Neuron (in vitro differentiated cells): ENCODE data around the gene IFT43.

Experiments used
- H2AFZ ChIP-seq: one replicate; pipeline ENCODE4 v1.6.1; 2013; ENCODE audit warnings: low read depth, mild to moderate bottlenecking, inconsistent platforms, low read length, moderate library complexity
- H3K27me3 ChIP-seq: one replicate; pipeline ENCODE4 v1.6.1; 2013; ENCODE audit warnings: low read length; ENCODE audit not compliant: insufficient read depth
- H3K36me3 ChIP-seq: one replicate; pipeline ENCODE4 v1.6.1; 2013; ENCODE audit warnings: low read length; ENCODE audit not compliant: insufficient read depth
- H3K4me1 ChIP-seq: one replicate; pipeline ENCODE4 v1.6.1; 2013; ENCODE audit warnings: low read length; ENCODE audit not compliant: insufficient read depth
- H3K4me3 ChIP-seq: 2 replicates; pipeline ENCODE4 v1.5.1; 2013; ENCODE audit warnings: mild to moderate bottlenecking, low read length, moderate library complexity
- H3K9me3 ChIP-seq: one replicate; pipeline ENCODE4 v1.6.1; 2013; ENCODE audit warnings: low read length

Gene IFT43

DNA sequence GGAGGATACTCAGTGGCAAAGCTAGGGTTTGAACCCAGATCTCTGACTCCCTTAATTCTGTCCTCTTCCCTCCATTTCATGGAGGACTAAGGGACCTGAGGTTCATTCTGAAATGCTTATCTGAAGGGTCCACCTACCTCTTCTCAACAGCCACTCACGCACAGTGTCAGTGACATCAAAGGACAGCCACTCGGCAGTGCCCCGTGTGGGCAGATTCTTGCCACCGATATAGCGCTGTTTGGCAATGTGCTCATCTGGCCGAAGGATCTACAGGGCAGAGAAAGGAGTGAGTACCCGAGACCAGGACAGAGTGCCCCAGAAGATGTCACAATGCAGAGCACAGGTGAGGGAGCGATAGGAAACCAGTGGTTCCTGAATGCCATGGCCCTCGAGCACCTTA lies 14.6 kb upstream of the IFT43 start:
- no peaks in the 10 kb centered on the region for H3K9me3 ChIP-seq
- no peaks in the 10 kb centered on the region for H3K27me3 ChIP-seq
- no peak overlapping the region for H3K4me3 ChIP-seq
- H3K36me3 ChIP-seq: no peaks in the 10 kb centered on the region
- peaks cover 5% of the 10 kb centered on the region for H3K4me1 ChIP-seq
- no peak overlapping the region for H2AFZ ChIP-seq

- peaks cover 5% of the 10 kb centered on the region for H3K4me1 ChIP-seq
- H3K4me3 ChIP-seq: no peak overlapping the region
- H3K27me3 ChIP-seq: no peaks in the 10 kb centered on the region
- no peaks in the 10 kb centered on the region for H3K9me3 ChIP-seq
- no peaks in the 10 kb centered on the region for H3K36me3 ChIP-seq
- H2AFZ ChIP-seq: no peak overlapping the region
Measured at GRCh38 chr14:75971509-75971908, 14.1 kb upstream of the IFT43 start.

GRCh38 chr14:75972801-75973421 lies 12.7 kb upstream of the IFT43 start:
- H3K4me1 ChIP-seq: peaks cover 5% of the 10 kb centered on the region
- H3K27me3 ChIP-seq: no peaks in the 10 kb centered on the region
- no peaks in the 10 kb centered on the region for H3K36me3 ChIP-seq
- H3K4me3 ChIP-seq: no peak overlapping the region
- H2AFZ ChIP-seq: no peak overlapping the region
- no peaks in the 10 kb centered on the region for H3K9me3 ChIP-seq

GRCh38 chr14:75976826-75977581 lies 8.6 kb upstream of the IFT43 start:
- Histone ChIP-seq H3K36me3 (no peaks in the 10 kb centered on the region), H2AFZ (no peak overlapping the region), H3K27me3 (no peaks in the 10 kb centered on the region), H3K9me3 (no peaks in the 10 kb centered on the region), H3K4me3 (no peak overlapping the region), H3K4me1 (peaks cover 17% of the 10 kb centered on the region)

DNA sequence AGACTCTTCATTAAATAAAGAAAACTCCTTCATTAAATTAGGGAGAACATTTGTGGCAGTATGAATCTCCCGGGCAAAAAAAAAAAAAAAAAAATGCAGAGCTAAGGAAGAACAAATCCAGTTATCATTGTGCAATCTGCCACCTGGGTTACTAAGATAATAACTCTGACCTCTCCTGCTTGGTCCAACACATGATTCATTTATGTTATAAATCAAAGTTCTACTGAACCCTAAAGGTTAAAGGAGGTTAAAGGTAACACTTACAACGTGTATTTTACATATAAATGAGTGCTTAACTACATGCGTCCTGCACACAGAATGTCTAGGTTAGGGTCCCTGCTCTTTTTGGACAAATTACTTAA lies 8.0 kb upstream of the IFT43 start:
- no peak overlapping the region for H2AFZ ChIP-seq
- no peak overlapping the region for H3K4me3 ChIP-seq
- no peaks in the 10 kb centered on the region for H3K27me3 ChIP-seq
- H3K36me3 ChIP-seq: no peaks in the 10 kb centered on the region
- H3K4me1 ChIP-seq: peaks cover 17% of the 10 kb centered on the region
- H3K9me3 ChIP-seq: no peaks in the 10 kb centered on the region

DNA sequence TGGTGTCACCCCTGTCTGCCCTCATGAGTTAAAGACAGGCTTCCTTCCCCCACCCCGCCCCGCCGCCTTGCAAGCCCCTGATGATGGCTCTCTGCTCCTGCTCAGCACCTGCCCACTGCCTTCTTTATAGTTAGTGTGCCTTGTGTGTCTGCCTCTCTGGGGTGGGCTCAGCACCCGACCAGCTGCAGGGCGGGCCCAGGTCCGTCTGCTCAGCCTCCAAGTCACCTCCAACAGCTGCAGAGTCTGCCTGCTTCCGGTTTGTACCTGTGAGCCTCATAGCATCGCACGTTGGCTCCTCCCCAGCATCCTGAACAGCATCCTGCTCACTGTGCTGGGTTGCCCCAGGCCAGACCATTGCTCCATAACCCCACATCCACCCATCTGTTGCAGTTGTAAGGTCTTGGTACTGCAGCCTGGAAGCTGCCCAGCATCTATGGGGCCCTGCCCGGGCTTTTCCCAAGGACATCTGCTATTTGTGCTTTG lies 7.3 kb upstream of the IFT43 start:
- no peaks in the 10 kb centered on the region for H3K9me3 ChIP-seq
- H3K36me3 ChIP-seq: no peaks in the 10 kb centered on the region
- H3K4me3 ChIP-seq: no peak overlapping the region
- H3K4me1 ChIP-seq: peaks cover 11% of the 10 kb centered on the region
- no peak overlapping the region for H2AFZ ChIP-seq
- peaks cover 2% of the 10 kb centered on the region for H3K27me3 ChIP-seq

- Histone ChIP-seq H2AFZ (no peak overlapping the region), H3K36me3 (no peaks in the 10 kb centered on the region), H3K4me1 (peaks cover 11% of the 10 kb centered on the region), H3K4me3 (no peak overlapping the region), H3K9me3 (no peaks in the 10 kb centered on the region), H3K27me3 (peaks cover 2% of the 10 kb centered on the region)
Measured at GRCh38 chr14:75979071-75979571, 6.4 kb upstream of the IFT43 start.

GRCh38 chr14:75979648-75980565 lies 5.7 kb upstream of the IFT43 start:
- Histone ChIP-seq H3K27me3 (peaks cover 2% of the 10 kb centered on the region), H3K36me3 (no peaks in the 10 kb centered on the region), H3K4me3 (no peak overlapping the region), H2AFZ (no peak overlapping the region), H3K9me3 (no peaks in the 10 kb centered on the region), H3K4me1 (peaks cover 11% of the 10 kb centered on the region)

- no peaks in the 10 kb centered on the region for H3K9me3 ChIP-seq
- H3K4me1 ChIP-seq: peaks cover 15% of the 10 kb centered on the region
- no peaks in the 10 kb centered on the region for H3K36me3 ChIP-seq
- peak overlapping the region; percentile 53 for H3K4me3 ChIP-seq
- H3K27me3 ChIP-seq: peaks cover 2% of the 10 kb centered on the region
- peak overlapping the region; percentile 98 for H2AFZ ChIP-seq
Measured at GRCh38 chr14:75980856-75981255, 4.7 kb upstream of the IFT43 start.

DNA sequence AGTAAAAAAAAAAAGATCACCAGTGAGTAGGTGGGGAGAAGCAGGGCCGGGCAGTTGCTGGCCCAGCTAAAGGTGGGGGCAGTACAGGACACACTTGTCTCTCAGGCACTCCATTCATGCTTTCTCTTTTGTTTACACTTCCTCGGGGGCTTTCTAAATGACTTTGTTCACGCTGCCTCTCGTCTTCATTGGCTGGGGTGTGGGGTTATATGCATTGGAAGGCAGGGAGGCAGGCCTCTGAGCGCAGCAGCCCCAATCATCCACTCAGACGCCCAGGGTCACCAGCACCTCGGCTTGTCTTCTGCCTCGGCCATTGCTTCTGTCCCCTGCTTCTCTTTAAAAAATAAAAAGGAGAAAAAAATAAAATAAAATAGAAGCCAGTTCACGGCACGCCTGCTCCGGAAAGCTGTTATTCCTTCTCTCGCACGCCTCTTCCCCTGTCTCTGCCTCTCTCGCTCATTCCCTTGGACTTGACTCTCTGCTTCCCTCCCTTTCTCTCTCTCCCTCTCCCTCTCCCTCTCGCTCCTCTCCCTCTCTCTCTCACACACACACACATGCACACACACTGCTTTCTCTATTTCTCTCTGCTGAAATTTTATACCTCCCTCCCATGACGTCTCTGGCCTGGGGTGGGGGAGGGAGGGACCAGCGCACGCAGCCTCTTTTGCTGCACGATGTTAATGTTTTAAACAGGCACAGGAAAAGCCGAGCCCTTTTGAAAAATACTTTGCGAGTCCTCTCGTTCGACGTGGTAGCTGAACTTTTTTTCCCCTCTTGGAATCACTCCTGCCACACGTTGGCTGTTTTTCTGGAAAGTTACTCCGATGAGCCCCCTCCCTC lies 3.9 kb upstream of the IFT43 start, which contains the start of gene TGFB3:
TSS of gene TGFB3 (minus strand) at position 570 of the 840 bp plus-strand sequence. CDS start 1,102 bp downstream, outside the sequence.
- Histone ChIP-seq H3K27me3 (peaks cover 2% of the 10 kb centered on the region), H3K4me1 (peaks cover 22% of the 10 kb centered on the region), H3K36me3 (no peaks in the 10 kb centered on the region), H2AFZ (peak within 1 kb of the TSS; percentile 98), H3K9me3 (no peaks in the 10 kb centered on the region), H3K4me3 (peak within 1 kb of the TSS; percentile 53)

DNA sequence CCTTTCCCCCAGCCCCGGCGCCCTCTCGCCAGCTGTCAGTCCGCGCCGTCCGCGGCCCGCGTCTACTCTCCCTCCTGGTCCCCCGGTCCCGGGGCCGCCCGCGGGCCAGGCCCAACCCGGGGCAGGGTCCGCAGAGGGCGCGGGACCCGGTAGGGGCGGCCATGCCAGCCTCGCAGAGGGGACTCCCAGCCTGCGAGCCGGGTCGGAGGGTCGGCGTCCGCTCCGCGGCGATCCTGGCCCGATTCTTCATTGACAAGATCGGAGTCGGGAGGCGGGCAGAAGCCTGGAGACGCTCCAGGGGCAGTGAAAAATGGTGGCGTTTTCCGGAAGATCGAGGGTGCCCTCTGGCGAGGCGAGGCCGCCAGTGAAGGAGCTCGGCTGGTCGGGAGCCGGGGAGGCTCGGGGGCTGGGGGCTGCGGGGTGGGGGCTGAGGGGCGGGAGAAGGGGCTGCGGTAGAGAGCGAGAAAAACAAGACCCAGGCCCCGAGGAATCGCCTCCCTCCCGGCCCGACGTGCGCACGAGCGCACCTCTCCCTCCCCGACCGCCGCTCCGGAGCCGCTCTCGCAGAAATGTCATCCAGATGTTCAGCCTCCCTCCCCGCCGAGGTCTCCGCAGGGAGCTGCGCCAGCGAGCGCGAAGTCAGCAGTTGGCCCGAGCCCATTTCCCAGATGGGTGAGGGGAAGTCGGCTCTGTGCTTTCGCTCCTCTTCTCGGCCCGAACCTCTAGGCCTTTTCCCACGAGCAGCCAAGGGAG lies 3.1 kb upstream of the IFT43 start:
- H3K4me1 ChIP-seq: peaks cover 24% of the 10 kb centered on the region
- H3K9me3 ChIP-seq: no peaks in the 10 kb centered on the region
- H3K36me3 ChIP-seq: no peaks in the 10 kb centered on the region
- peaks cover 2% of the 10 kb centered on the region for H3K27me3 ChIP-seq
- peak overlapping the region; percentile 98 for H2AFZ ChIP-seq
- H3K4me3 ChIP-seq: peak overlapping the region; percentile 53

DNA sequence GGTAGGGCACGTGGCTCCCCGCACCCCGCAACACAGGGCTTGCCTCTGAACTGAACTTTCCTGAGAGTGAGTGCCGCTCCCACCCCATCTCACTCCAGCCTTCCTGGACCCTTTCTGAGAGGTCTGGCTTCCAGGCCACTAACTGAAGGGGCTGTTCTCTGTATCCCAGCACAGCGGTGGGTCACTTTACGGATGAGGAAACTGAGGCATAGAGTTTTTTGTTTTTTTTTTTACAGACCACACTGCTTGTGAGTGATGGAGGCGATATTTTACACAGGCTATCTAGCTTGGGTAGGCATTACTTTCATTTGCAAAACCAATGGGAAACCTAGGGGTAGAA lies 2.6 kb upstream of the IFT43 start:
- peaks cover 2% of the 10 kb centered on the region for H3K27me3 ChIP-seq
- peak overlapping the region; percentile 40 for H3K4me3 ChIP-seq
- peaks cover 24% of the 10 kb centered on the region for H3K4me1 ChIP-seq
- no peak overlapping the region for H2AFZ ChIP-seq
- no peaks in the 10 kb centered on the region for H3K36me3 ChIP-seq
- no peaks in the 10 kb centered on the region for H3K9me3 ChIP-seq
